OCI-LY7 (cell line): Measurements from ENCODE around the gene TM2D1. TPM values are rescaled to one million over a fixed set of nuclear protein-coding genes. Genes with fewer than 3 reads are reported as not detected.

Experiments
- BruUV-seq: library from RNA; stranded (reverse); fragments of 400-500 nt; replicated peaks from 2 replicates; lab custom pipeline; 2021; lab: Mats Ljungman, UMichigan
- CTCF ChIA-PET: fragments of 300-600 bp; sonication (Branson Sonifier 250); formaldehyde crosslinking; loops from one replicate; lab custom pipeline; 2022; ENCODE audit warnings: antibody characterized with exemption; ENCODE audit not compliant: unreplicated experiment; lab: Charles Lee
- POLR2A ChIA-PET: fragments of 300-600 bp; sonication (Branson Sonifier 250); formaldehyde crosslinking; loops from one replicate; lab custom pipeline; 2022; ENCODE audit warnings: antibody characterized with exemption; lab: Charles Lee
- DNase-seq: peaks from one replicate; pipeline ENCODE4 v3.0.0-alpha.2; 2015; ENCODE audit warnings: low spot score
- H2AFZ ChIP-seq: fragments of 200-600 bp; sonication (generic), shearing (Covaris generic); 2 replicates; pipeline ENCODE4 v1.6.1; 2014; ENCODE audit warnings: mild to moderate bottlenecking, antibody characterized with exemption, low read length, moderate library complexity
- H3K27ac ChIP-seq: fragments of 200-600 bp; sonication (generic); 2 replicates; pipeline ENCODE4 v1.5.1; 2014; ENCODE audit warnings: mixed run types, low read depth, mild to moderate bottlenecking, moderate library complexity, low read length, inconsistent platforms; ENCODE audit not compliant: poor library complexity, severe bottlenecking
- H3K36me3 ChIP-seq: fragments of 200-600 bp; sonication (generic); 2 replicates; pipeline ENCODE4 v1.6.1; 2014; ENCODE audit warnings: mild to moderate bottlenecking, antibody characterized with exemption, low read length, moderate library complexity, mixed read lengths; ENCODE audit not compliant: insufficient read depth
- H3K4me1 ChIP-seq: fragments of 200-600 bp; sonication (generic); 2 replicates; pipeline ENCODE4 v1.5.1; 2014; ENCODE audit warnings: mild to moderate bottlenecking, low read length; ENCODE audit not compliant: insufficient read depth, poor library complexity, severe bottlenecking
- H3K4me2 ChIP-seq: fragments of 200-600 bp; sonication (generic); 2 replicates; pipeline ENCODE4 v1.6.1; 2014; ENCODE audit warnings: mild to moderate bottlenecking, low read length
- H3K4me3 ChIP-seq: fragments of 200-600 bp; sonication (generic); 2 replicates; pipeline ENCODE4 v1.5.1; 2014; ENCODE audit warnings: mild to moderate bottlenecking, low read depth, low read length; ENCODE audit not compliant: poor library complexity, severe bottlenecking
- H3K79me2 ChIP-seq: fragments of 200-600 bp; sonication (generic); 2 replicates; pipeline ENCODE4 v1.6.1; 2016; ENCODE audit warnings: low read depth, mild to moderate bottlenecking, low read length, moderate library complexity, mixed read lengths; ENCODE audit not compliant: insufficient read depth
- H3K9me2 ChIP-seq: fragments of 200-600 bp; sonication (generic); 2 replicates; pipeline ENCODE4 v1.6.1; 2016; ENCODE audit warnings: mild to moderate bottlenecking, low read length, mixed read lengths; ENCODE audit not compliant: insufficient read depth
- H3K9me3 ChIP-seq: fragments of 200-600 bp; sonication (generic); 2 replicates; pipeline ENCODE4 v1.6.1; 2014; ENCODE audit warnings: mild to moderate bottlenecking, mixed run types, low read length, mixed read lengths
- H4K20me1 ChIP-seq: fragments of 200-600 bp; sonication (generic); 2 replicates; pipeline ENCODE4 v1.6.1; 2014; ENCODE audit warnings: mild to moderate bottlenecking, antibody characterized with exemption, low read length, moderate library complexity, mixed read lengths; ENCODE audit not compliant: insufficient read depth
- CTCF ChIP-seq: fragments of 200-600 bp; sonication (generic); conservative IDR thresholded peaks from 2 replicates; pipeline ENCODE4 v1.5.1; 2014; ENCODE audit warnings: mild to moderate bottlenecking, antibody characterized with exemption, low read length, moderate library complexity, mixed read lengths
- EZH2phosphoT487 ChIP-seq: fragments of 200-600 bp; sonication (generic); IDR thresholded peaks from 2 replicates; pipeline ENCODE4 v1.6.1; 2018; ENCODE audit warnings: low read depth, borderline replicate concordance, mild to moderate bottlenecking, mixed run types, antibody characterized with exemption, low read length, moderate library complexity, mixed read lengths
- intact Hi-C: fragments of 100-400 bp; cut with micrococcal nuclease; formaldehyde crosslinking; loops from one replicate; pipeline ENCODE4 v1.10.0; 2022; ENCODE audit not compliant: unreplicated experiment
- total RNA-seq, 2 experiments: library from RNA; depleted of rRNA in 1 of 2; stranded (reverse); fragments of >200 nt in 1 of 2; shearing (Covaris generic) in 1 of 2; gene quantifications; 2 replicates each; pipeline ENCODE4 v1.2.3, GENCODE V29; 2014 to 2022

TM2D1 gene
- total RNA-seq, 2 experiments from 2014 or later, result 34.9 to 44.9 TPM

GRCh38 chr1:61742620-61743430 is 17.9 kb upstream of the TM2D1 start:
- POLR2A ChIA-PET, result interaction anchor here (0.6 kb wide), 1 partner anchor 21 kb away, joined by 3 read pairs; no protein-coding TSS in a partner anchor
- CTCF ChIA-PET, result no interaction called here
- no peak overlapping the region for H3K27ac ChIP-seq
- no peaks in the 10 kb centered on the region for H4K20me1 ChIP-seq
- H2AFZ ChIP-seq, result peak overlapping the region; percentile 92
- no peaks in the 10 kb centered on the region for H3K9me3 ChIP-seq
- intact Hi-C loops, result loop anchor here (10.0 kb wide), 1 partner anchor 688 kb away; no protein-coding TSS in a partner anchor
- no peaks in the 10 kb centered on the region for H3K36me3 ChIP-seq
- DNase-seq, result no peak
- peaks cover 21% of the 10 kb centered on the region for H3K4me1 ChIP-seq
- BruUV-seq, result no TSS peak
- peak overlapping the region; percentile 87 for H3K4me2 ChIP-seq
- no peaks in the 10 kb centered on the region for H3K79me2 ChIP-seq
- peak overlapping the region; percentile 77 for H3K4me3 ChIP-seq
- H3K9me2 ChIP-seq, result no peaks in the 10 kb centered on the region
- TF ChIP-seq EZH2phosphoT487 (no peak), CTCF (no peak)

- H4K20me1 ChIP-seq, result no peaks in the 10 kb centered on the region
- H2AFZ ChIP-seq, result peak within 1 kb of the TSS; percentile 92
- no peaks in the 10 kb centered on the region for H3K36me3 ChIP-seq
- DNase-seq, result peak; percentile 51
- ChIA-PET CTCF (no interaction called here), POLR2A (no interaction called here)
- H3K79me2 ChIP-seq, result no peaks in the 10 kb centered on the region
- no peak within 1 kb of the TSS for H3K27ac ChIP-seq
- intact Hi-C loops, result loop anchor here (10.0 kb wide), 1 partner anchor 687 kb away; no protein-coding TSS in a partner anchor
- H3K9me3 ChIP-seq, result no peaks in the 10 kb centered on the region
- H3K4me2 ChIP-seq, result peak within 1 kb of the TSS; percentile 87
- H3K4me3 ChIP-seq, result peak within 1 kb of the TSS; percentile 77
- TF ChIP-seq CTCF, result no peak
- no peak for TF ChIP-seq EZH2phosphoT487
- peaks cover 21% of the 10 kb centered on the region for H3K4me1 ChIP-seq
- BruUV-seq, result no TSS peak
- no peaks in the 10 kb centered on the region for H3K9me2 ChIP-seq
Measured at GRCh38 chr1:61741711-61742619, 17.0 kb upstream of the TM2D1 start, which contains the start of gene PATJ. TSS of gene PATJ (plus strand) at chr1:61742480. CDS start at chr1:61762893, 20,413 bp downstream.
